Measurements from ENCODE around the gene ACSBG1.

Gene ACSBG1

DNA sequence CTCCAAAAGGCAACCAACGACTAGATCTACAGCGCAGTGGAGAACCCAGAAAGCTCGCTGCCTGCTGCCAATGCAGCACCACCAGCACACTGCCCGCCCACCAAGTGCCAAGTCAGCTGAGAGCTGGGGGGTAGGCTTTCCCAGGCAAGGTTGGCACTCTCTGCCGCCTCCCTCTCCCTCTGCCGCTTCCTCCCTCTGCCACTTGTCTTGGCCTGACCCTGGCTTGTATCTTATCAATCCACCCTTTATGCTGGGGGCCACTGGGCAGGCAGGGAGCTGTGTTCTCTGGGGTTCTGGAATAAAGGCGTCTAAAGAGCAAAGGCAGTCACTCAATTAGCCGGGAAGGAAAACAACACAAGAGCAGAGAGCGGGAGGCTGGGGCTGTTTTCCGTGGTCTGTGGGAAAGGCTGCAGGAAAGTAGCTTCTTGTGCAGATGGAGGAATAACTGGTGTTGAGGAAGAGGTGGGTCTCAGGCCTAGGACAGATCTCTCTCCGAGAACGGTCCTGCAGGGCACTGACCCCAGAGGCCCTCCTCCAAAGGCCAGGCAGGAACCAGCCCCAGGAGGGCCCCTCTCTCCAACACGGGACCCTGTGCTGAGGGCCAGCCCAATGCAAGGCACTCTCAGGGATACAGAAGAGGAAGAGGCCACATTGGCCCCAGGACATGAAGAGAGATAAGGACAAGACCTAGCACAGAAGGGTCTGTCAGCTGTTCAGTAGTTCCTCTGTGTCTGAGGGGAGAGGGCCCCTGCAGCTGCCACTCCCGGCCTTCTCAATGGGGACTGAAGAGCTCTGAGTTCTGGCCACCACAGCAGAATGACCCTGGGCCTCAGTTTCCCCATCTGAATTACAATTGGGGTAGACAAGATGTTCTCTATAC lies 30.8 kb downstream of the ACSBG1 start:
- DNase-seq (ENCODE audit: low read depth in 2 of 2) = no peak

GRCh38 chr15:78201281-78202190 lies 32.8 kb downstream of the ACSBG1 start:
- no peak for DNase-seq (ENCODE audit: low read depth in 2 of 2)

- no peak for DNase-seq (ENCODE audit: low read depth in 2 of 2)
Measured at GRCh38 chr15:78200276-78200930, 34.0 kb downstream of the ACSBG1 start.

DNA sequence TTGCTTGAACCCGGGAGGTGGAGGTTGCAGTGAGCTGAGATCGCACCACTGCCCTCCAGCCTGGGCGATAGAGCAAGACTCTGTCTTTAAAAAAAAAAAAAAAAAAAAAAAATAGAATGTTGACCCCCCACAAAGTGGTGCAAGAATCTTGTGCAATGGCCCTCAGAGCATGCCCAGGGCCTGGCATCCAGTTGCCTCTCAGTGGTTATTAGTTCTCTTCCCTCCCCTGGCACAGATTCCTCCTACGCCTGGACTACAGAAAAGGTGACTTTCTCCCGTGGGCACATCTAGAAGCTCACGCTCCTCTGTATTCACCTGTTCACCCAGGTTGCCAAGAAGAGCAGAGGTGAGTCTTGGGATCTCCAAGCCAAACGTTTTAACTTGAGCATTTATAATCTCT lies 36.7 kb downstream of the ACSBG1 start:
- no peak for DNase-seq (ENCODE audit: low read depth in 2 of 2)

DNA sequence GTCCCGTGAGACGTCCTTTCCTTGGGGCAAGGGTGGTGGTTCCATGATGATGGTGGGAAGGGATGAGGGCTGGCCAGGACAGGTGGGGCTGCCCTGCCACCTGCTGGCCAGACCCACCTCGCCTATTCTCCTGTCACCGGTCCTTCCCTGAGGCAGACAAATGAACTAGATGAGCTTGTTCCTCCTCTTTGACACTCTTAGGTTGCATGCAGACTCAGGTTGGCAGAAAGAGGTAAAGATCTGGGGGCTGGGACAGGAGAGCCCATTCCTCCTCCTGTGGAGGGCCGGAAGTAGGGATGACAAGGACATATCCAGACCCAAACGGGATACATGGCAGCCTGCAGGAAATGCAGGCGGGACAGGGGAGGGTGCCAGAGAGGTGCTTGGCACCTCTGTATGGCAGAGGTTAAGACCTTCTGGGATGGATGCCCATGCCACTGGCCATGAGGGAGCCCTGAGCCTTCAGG lies 38.6 kb downstream of the ACSBG1 start:
- no peak for DNase-seq (ENCODE audit: low read depth in 2 of 2)

GRCh38 chr15:78194568-78194925 lies 39.8 kb downstream of the ACSBG1 start:
- no peak for DNase-seq (ENCODE audit: low read depth in 2 of 2)

- no peak for DNase-seq (ENCODE audit: low read depth in 2 of 2)
Measured at GRCh38 chr15:78193731-78194567, 40.4 kb downstream of the ACSBG1 start.

GRCh38 chr15:78192826-78193594 lies 41.4 kb downstream of the ACSBG1 start:
- no peak for DNase-seq (ENCODE audit: low read depth in 2 of 2)

- no peak for DNase-seq (ENCODE audit: low read depth in 2 of 2)
Measured at GRCh38 chr15:78182821-78183220, 51.5 kb downstream of the ACSBG1 start.

DNA sequence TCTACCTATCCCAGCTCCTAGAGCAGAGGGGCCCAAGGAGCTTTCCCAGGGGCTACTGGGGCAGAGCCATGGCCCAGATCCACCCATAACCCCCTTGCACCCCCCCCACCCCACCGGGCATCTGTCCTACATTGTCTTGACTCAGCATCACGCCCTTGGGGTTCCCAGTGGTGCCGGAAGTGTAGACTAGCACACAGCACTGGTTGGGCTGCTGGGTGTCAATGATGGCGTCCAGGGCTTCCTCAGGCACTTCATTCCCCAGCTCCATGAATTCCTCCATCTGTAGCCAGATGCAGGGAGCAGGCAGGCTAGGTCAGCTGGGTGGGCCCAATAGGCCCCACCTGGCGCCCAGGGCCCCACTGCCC lies 52.0 kb downstream of the ACSBG1 start:
- no peak for DNase-seq (ENCODE audit: low read depth in 2 of 2)

DNA sequence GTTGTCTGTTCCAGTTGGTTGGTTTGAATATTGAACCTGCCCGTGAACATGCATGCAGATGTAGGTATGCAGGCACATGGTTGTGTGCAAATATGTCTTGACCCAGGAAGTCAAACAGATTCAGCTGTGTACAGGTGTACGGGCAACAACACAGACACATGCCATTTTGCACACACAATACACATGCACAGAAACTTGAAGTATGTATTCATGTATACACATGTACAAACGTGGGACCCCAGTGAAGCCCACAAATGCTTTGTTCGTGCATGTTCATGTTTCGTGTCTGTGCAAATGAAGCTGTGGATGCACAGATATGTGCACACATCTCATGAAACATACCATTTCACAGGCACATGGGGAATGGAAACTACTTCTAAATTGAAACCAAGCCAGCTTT lies 54.5 kb downstream of the ACSBG1 start:
- DNase-seq (ENCODE audit: low read depth in 2 of 2) = no peak

GRCh38 chr15:78179286-78179840 lies 55.0 kb downstream of the ACSBG1 start:
- DNase-seq (ENCODE audit: low read depth in 2 of 2) = no peak

- no peak for DNase-seq (ENCODE audit: low read depth in 2 of 2)
Measured at GRCh38 chr15:78178064-78178463, 56.3 kb downstream of the ACSBG1 start.

GRCh38 chr15:78177447-78177873 lies 56.9 kb downstream of the ACSBG1 start:
- DNase-seq (ENCODE audit: low read depth in 2 of 2) = no peak

- no peak for DNase-seq (ENCODE audit: low read depth in 2 of 2)
Measured at GRCh38 chr15:78175330-78175729, 59.0 kb downstream of the ACSBG1 start.

GRCh38 chr15:78174401-78174800 lies 60.0 kb downstream of the ACSBG1 start:
- DNase-seq (ENCODE audit: low read depth in 2 of 2) = no peak

DNA sequence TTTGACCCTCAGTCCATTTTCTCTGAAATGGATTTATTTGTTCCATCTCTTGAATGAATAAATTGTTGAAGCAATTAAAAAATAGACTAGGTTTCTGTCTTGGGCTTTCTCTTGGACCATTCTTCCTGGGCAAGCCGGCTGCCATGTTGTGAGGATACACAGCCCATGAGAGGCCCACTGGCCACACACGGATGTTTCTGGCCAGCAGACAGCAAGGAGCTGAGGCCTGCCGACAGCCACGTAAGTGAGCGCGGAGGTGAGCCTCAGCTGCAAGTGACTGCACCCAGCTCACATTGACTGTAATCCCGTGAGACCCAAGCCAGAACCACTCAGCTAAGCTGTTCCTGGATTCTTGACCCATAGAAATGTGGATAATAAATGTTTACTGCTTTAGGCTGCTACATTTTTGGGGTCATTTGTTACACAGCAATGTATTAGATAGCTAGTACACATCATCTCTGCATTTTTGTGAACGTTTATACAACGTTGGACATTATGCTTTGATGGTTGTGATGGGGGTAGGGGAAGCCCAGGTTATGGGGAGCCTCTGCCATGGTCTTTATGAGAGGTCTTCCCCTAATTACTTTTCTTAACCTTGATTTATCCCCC lies 62.4 kb downstream of the ACSBG1 start:
- no peak for DNase-seq (ENCODE audit: low read depth in 2 of 2)

- no peak for DNase-seq (ENCODE audit: low read depth in 2 of 2)
Measured at GRCh38 chr15:78170848-78171773, 63.3 kb downstream of the ACSBG1 start.

DNA sequence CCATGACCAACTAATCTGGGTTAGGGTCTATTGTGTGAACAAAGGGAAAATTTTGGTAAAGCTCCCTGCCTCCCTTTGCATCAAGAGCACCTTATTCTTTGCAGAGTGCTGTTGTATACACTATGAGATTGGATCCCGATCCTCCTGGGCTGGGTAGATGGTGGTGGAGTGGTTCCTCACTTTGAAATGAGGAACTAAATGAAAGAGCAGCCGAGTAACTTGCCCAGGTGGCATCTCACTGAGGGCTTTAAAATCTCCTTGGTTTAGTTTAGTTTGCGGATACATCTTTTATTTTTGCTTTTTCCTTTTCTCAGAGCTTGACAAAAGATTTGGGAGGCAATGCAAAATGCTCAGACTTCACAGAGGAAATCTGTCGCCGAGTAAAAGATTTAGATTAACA lies 65.8 kb downstream of the ACSBG1 start:
- no peak for DNase-seq (ENCODE audit: low read depth in 2 of 2)
